Activated CD4-positive, alpha-beta T cell treated with anti-CD3 and anti-CD28 coated beads for 48 hours (primary cell): Measurements from ENCODE around the gene IGF1.

Experiments
- DNase-seq: peaks from one replicate; pipeline ENCODE4 v3.0.0-alpha.2; 2020

The IGF1 gene

DNA sequence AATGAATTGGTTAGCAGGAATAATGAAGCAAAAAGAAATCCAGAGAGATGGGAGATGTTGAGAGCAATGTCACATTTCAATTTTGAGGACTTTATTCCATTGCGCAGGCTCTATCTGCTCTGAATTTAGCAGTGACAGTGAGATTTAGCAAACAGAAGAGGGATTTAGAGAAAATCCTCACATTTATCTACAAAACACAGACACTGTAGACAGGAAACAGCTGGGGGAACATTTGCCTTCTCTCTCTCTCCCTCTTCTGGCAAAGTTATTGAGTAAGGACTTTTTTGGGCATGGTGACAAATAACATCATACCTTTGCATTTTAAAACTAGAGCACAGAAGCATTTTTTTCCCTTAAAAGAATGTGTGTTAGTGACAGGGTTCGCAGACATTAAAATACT, at the start of gene IGF1:
Gene IGF1 (minus strand): TSS at position 158 of the 400 bp plus-strand sequence. CDS start 182 bp downstream, outside the sequence.
- DNase-seq = no peak

DNA sequence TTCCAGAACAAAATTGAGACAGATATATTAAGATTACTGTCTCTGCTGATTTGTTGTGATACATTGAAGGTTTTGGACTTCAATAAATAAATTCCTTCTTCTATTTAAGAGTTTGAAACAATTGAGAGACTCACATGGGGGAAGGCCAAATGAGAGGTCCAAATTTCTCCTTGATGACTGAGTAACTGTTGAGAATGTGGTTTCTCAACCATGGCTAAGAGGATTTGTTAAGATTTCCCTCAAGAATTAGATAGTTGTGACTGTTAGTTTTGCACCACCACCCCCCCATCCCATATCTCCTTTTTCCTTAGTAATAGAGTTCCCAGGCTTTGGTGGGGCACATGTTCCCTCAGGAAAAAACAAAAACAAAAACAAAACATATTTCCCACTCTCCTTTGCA, 47.7 kb upstream of the IGF1 start:
- no peak for DNase-seq

- no peak for DNase-seq
Measured at GRCh38 chr12:102527171-102527720, 46.9 kb upstream of the IGF1 start.

DNA sequence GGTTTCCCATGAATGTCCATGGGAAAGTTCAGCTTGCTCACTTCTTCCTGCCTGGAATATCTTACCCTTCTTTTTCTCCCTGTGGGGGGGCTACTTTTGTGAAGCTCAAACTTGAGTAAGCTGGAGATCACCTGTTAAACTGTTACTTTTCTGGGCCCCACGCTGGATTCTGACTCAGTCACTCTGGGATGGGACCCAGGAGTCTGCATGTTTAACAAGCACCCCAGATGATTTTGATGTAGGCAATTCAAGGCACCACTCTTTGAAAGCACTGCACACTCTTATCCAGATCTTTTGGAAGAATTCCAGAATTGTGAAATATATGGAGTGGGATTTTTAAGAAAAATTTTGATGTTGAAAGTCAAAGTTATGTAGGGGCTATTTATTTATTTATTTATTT, 46.3 kb upstream of the IGF1 start:
- no peak for DNase-seq

DNA sequence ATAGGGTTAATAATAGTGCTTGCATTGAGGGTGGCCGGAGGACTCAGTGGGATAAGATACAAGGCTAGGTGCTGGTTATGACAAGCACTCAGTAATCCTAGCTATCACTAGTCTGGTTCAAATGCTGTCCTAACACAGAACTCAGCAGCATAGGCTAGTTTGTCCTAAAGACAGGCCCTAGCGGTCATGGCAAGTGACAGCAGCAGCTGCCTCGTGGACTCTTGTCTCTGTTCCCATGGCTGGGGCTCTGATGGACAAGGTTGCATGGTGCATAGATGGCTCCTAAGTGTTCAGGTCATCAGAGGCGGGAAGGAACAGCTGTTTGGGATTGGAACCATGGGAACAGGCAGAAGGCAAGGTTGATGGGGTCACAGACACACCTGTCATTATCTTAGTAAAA, 42.4 kb upstream of the IGF1 start:
- no peak for DNase-seq

GRCh38 chr12:102521662-102522277, 41.4 kb upstream of the IGF1 start:
- DNase-seq = no peak

DNA sequence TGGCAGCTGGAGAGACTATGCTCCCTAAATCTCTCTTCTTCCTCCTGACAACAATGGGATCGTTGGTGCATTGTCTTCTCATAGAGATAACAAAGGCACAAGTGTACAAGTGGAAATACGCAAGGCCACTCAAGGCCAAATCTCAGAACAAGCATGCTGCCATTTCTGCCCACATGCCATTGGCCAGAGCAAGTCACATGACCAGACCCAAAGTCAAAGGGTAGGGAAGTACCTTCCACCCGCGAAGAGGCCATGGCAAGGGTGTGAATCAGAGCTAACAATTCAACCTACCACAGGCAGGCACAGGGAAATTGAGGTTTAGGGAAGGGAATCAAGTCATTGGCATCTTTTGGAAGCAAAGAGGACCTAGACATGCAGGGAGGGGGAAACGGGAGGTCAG, 38.5 kb upstream of the IGF1 start:
- DNase-seq = no peak

GRCh38 chr12:102514696-102515095, 34.3 kb upstream of the IGF1 start:
- no peak for DNase-seq

- DNase-seq = no peak
Measured at GRCh38 chr12:102513739-102514138, 33.4 kb upstream of the IGF1 start.

DNA sequence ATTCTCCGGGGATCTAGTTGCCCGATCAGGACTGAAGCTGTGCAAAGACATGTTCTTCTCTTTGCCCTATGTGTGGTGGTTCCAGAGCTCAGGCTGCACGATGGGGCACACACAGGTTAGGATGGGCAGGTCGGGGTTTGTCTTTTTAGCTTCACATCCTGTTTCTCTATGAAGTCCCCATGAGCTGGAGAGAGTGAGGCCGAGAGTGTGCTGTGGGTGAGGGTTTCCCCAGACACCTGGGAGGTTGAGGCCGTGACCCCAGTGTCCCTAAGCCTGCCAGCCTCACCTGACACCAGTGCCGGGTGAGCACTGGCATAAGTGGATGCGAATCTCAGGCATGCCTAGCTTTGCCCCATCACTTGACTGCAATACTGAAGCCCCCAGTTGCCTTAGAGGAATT, 32.9 kb upstream of the IGF1 start:
- no peak for DNase-seq

GRCh38 chr12:102512523-102512922, 32.2 kb upstream of the IGF1 start:
- DNase-seq = no peak

GRCh38 chr12:102511575-102511974, 31.2 kb upstream of the IGF1 start:
- no peak for DNase-seq

- DNase-seq = no peak
Measured at GRCh38 chr12:102510463-102510862, 30.1 kb upstream of the IGF1 start.

DNA sequence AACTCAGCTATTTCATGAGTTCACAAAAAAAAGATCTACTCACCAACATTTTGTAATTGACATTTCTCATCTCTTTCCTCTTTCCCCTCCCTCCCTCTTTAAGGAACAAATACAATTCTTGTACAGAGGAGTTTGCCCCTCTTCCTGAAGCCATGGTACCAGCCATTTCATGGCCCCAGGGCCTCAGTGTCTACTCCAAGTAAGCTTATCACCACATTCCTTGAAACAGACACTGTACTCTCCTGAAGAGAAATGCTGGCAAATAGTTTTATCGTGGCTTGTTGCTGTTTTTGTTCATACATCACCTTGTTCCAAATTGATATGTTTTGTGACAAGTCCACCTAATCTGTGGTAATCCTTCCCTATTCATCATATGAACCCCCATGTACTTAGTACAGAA, 29.7 kb upstream of the IGF1 start:
- no peak for DNase-seq

- DNase-seq = no peak
Measured at GRCh38 chr12:102509123-102509626, 28.8 kb upstream of the IGF1 start.

DNA sequence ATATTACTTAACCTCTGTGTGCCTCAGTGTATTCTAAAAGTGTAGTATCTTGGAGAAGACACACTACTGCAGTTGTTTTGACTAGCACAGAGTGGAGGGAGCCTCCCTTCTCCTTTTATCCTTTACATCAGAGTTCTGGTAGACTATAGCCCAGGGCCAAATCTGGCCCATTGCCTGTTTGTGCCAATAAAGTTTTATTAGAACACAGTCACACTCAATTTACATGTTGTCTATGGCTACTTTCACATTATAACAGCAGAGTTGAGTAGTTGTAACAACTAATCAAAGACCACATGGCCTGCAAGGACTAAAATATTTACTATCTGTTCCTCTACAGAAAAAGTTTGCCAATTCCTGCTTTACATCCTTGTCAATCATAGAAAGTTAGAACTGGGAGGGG, 27.7 kb upstream of the IGF1 start:
- no peak for DNase-seq

GRCh38 chr12:102507301-102507700, 26.9 kb upstream of the IGF1 start:
- no peak for DNase-seq

DNA sequence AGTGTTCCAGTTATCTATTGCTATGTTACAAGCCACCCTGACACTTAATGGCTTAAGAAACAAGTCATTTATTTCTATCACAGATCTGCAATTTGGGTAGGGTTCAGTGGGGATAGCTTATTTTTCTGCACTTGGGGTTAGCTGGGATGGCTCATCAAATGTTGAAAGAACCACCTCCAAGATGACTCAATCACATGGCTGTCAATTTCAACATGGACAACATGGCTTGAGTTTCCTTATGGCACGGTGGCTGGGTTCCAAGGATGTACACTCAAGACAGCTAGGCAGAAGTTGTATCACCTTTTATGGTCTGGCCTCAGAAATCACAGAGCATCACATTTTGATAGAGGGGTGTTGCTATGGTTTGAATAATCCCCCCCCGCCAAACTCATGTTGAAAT, 24.5 kb upstream of the IGF1 start:
- no peak for DNase-seq

DNA sequence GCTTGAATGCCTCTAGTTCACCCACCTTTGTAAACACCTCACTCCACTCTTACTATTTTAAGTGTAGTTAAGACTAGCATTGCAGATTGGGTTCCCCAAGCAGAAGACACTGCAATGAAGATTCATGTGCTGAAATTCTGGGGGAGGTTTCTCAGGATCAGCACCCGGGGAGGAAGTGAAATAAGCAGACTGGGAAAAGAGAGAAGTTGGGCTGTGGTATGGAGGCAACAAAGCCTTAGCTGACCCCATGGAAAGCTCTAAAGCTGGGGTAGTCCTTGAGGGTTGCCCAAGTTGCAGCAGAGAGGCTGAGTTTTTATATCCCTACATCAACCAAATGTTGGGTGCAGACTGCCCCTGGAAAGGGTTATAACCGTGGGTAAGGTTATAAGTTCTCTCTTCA, 23.9 kb upstream of the IGF1 start:
- no peak for DNase-seq

DNA sequence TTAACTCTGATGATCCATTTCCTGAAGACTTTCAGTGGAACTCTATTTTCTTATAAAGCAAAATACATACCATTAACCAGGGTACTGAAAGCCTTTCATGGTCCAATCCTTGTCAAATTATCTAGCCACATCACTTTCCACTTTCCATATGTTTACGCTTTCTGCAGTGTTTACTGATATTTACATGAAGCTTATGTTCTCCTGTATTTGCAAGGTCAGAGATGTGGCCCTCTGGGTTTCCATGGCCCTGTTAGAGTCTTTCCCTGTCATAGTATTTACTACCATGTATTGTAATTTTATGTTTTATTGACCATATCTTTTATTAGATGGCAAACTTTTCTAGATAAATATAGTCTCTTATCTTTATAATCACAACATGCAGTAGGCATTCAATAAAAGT, 23.5 kb upstream of the IGF1 start:
- DNase-seq = no peak

GRCh38 chr12:102503056-102503681, 22.8 kb upstream of the IGF1 start:
- no peak for DNase-seq

DNA sequence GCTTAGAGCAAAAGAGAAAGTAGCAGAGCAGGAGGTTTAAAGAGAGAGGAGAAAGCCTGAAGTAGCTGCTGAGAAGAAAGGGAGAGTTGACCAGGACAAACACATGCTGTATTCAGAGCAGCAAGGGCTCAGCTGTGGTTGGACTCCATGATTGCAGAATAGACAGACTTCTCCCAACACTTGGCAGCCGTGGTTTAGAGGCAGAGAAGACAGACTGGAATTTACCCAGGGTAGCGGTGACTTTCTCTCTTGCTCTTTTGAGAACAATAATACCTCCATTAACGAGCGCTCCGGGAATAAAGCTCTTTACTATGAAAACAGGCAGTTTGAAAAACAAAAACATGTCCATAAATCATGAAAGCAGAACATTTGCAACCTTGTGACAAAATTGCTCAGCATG, 21.4 kb upstream of the IGF1 start:
- no peak for DNase-seq

GRCh38 chr12:102498471-102498870, 18.1 kb upstream of the IGF1 start:
- no peak for DNase-seq

DNA sequence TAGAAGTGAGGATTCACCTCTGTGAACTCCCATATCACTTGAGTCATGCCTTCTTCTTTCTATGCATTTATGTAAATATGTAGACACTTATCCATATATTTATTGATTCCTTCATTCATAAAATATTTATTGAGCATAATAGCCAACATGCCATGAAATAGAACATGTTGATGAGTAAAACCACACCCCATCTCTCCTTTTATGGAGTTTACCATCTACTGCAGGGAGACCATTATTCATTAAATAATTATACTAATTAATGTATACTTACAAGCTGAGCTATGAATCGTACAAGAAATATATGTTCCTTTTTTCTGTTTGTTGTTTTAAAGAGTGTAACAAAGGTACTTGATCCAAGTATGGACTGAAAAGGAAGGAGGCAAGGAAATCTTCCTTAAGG, 17.4 kb upstream of the IGF1 start:
- DNase-seq = no peak

- no peak for DNase-seq
Measured at GRCh38 chr12:102496591-102496990, 16.2 kb upstream of the IGF1 start.
